ENCODE results near the gene SURF4. TPM values are rescaled to one million over a fixed set of nuclear protein-coding genes. Genes with fewer than 3 reads are reported as not detected.

SURF4 gene
- 271 and 325 TPM in 2 replicates for total RNA-seq

DNA sequence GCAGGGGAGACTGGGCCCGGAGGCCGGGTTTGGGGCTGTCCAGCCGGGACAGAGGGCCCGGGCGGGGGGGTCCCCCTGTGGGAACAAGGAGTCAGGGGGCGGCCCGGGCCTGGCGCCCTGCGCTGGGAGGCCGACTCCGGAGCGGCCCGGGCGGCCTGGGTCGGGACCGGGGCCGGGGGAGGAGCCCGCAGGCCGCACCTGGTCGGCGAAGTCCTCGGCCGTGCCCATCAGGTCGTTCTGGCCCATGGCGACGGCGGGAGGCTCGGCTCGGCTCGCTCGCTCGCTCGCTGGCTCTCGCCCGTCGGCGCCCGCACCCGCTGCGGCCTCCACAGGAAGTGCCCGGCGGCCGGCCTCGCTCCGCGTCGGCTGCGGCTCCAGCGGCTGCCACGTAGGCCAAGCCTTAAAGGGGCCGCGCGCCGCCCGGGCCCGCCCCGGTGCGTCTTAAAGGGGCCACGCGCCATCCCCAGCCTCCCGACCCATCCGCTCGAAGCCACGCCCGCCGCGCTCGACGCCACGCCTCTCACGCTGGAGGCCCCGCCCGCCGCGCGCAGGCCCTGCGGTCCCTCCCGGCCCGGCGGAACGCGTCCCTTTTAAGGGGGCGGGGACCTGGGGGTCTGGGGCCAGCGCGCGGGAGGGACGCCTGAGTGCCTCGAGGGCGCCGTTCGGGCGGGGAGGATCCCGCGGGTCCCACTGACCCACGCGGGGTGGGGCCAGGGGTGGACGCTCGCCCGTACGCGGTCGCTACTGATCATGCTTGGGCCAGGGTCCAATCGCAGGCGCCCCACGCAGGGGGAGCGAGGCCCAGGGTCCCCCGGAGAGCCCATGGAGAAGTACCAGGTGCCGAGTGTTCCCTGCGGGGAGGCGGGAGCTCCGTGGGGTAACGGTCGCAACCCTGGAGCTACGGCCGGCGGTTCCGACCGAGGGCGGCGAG is at the start of gene SURF4, which contains the start of gene STKLD1:
Gene SURF4, minus strand, starts transcription at position 337 of the 931 bp plus-strand sequence. Its CDS starts 91 bp downstream, at position 246.
Gene STKLD1, plus strand, starts transcription at position 643 of the 931 bp plus-strand sequence. Its CDS starts 108 bp downstream, at position 751.

DNA sequence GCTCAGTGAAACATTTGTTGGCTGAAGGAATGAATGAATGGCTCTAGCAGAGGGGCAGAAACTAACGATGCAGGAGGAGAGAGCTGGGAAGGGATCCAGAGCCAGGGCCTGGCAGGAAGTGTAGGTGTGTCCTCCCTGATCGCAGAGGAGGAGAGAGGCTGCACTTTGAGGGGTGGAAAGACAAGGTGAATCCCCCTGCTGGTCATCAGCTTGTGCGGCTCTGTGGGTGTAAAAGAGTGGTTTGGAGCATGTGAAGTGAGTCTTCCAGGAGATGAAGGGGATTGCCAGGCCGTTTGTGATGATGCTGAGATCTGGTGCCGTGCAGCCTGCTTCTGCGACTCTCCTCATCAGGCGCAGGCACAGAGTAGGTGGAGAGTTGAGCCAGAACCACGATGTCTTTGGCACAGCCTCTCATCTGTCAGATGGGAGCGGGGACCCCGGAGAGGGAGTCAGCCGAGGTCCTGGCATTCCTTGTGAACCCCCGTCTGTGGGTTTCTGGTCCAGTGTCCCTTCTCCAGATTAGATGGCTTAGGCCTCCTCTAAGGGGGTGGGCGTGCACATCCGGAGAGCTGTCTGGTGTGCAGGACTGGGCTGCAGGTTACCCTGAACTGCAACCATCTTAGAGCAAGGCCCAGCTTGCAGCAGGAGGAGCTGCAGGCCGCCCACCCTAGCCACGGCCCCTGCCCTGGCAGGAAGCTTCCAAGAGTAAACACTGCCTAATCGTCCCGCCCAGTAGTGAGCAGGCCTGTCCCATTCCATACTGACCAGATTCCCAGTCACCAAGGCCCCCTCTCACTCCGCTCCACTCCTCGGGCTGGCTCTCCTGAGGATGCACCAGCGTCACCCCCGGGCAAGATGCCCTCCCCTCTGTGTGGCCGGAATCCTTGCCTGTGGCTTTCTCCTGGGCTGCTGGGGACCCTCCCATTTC is 46.0 kb upstream of the SURF4 start, which contains the start of gene ADAMTS13:
Gene ADAMTS13, plus strand, starts transcription at position 753 of the 928 bp plus-strand sequence. Its CDS starts 77 bp downstream, at position 830.

DNA sequence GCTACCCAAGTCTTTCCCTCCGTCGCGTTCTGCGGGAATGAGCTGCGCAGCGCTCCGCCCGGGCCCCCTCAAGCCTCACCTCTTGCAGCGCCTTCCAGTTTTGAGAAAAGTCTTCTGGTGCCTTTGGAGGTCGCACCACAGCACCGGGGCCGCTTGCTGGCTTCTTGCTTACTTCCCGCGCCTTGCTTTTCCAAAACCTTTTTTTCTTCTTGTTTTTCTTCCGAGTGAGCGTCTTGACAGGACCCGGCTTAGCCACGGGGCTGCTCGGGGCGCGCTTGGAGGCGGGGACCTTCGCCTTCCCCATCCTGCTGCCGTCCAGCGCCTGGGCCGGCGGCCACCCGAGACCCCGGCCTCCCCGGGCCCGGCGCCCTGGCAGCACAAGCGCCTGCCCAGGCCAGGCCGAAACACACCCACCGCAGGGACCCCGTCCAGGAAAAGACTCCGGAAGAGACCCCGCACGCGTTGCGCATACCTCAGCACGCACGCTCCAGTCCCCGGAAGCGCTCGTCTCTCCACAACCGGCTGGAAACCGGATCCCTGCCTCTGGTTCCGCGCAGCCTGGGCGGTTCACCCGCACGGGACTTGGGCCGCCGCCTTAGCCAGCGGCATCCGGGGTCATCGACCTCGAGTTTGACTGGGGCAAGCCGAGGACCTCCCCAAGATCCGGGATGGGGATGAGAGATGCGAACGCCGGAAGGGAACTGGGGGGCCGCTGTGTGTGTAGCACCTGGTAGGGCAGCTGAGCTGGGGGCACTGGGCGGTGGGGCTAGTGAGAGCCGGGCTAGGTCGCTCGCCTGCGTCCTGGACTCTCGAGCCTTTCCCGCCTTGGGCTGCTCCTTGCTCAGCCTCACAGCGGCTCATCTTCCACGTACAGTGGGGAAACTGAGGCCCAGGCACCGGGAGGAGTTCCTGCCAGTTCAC is 41.9 kb upstream of the SURF4 start, which contains the start of gene REXO4:
Gene REXO4, minus strand, starts transcription at position 470 of the 921 bp plus-strand sequence. Its CDS starts 166 bp downstream, at position 304.

DNA sequence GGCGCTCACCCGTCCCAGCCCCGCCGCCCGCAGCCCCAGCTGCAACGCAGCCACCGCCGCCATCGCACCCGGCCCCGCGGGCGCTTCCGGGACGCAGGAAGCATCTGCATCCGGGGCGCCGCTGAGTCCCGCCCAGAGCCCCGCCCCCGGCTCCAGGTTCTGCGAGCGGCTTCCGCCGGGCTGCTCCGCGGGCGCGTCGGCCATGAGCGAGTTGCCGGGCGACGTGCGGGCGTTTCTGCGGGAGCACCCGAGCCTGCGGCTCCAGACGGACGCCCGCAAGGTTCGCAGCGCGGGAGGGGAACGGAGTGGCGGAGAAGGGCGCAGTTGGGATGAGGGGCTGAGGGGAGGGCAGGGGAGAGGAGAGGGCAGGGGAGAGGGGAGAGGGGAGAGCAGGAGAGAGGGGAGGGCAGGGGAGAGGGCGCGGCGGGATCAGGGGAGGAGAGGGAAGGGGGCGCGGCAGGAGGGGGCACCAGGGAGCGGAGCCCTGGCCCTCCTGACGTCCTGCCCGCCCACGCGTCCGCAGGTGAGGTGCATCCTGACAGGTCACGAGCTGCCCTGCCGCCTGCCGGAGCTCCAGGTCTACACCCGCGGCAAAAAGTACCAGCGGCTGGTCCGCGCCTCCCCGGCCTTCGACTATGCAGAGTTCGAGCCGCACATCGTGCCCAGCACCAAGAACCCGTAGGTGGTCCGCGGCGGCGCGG is 19.3 kb downstream of the SURF4 start, which contains the start of the genes SURF1 and SURF2:
Gene SURF1, minus strand, starts transcription at position 97 of the 701 bp plus-strand sequence. Its CDS starts 34 bp downstream, at position 63.
Gene SURF2, plus strand, starts transcription at position 160 of the 701 bp plus-strand sequence. Its CDS starts 43 bp downstream, at position 203.

DNA sequence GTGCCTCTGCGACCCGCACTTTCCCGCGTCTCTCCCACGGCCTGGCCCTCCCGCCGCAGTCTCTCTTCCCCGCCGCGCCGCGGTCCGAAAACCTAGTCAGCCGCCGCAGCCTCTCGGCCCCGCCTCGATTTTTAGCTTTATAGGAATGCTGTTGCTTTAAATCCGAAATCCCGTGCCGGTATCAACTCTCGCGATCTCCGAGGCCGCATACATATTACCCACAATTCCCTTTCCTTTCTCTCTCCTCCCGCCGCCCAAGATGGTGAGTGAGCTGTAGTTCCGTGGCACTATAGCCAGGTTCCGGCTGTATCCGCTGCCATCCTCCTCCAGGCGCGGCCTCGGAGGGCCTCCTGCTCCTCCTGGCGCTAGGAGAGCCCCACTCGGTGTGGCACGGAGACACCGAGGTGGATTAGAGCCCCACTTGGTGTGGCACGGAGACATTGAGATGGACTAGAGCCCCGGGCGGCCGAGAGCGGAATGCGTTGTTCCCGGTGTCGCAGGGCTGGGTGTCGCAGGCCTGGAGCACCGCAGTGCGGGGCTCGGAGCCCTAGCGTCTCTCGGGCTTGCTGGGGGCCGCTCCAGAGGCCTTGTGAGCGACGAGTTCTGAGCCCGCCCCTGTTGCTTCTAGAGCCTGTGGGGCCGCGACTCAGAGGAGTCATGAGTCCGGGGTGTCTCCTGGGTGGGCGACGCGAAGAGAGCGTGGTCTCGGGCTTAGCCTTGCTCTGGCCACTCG is 27.7 kb downstream of the SURF4 start, which contains the start of the genes MED22 and RPL7A:
Gene MED22, minus strand, starts transcription at position 147 of the 733 bp plus-strand sequence. CDS start 1,469 bp downstream, outside the sequence.
Gene RPL7A, plus strand, starts transcription at position 234 of the 733 bp plus-strand sequence. Its CDS starts 26 bp downstream, at position 260.

DNA sequence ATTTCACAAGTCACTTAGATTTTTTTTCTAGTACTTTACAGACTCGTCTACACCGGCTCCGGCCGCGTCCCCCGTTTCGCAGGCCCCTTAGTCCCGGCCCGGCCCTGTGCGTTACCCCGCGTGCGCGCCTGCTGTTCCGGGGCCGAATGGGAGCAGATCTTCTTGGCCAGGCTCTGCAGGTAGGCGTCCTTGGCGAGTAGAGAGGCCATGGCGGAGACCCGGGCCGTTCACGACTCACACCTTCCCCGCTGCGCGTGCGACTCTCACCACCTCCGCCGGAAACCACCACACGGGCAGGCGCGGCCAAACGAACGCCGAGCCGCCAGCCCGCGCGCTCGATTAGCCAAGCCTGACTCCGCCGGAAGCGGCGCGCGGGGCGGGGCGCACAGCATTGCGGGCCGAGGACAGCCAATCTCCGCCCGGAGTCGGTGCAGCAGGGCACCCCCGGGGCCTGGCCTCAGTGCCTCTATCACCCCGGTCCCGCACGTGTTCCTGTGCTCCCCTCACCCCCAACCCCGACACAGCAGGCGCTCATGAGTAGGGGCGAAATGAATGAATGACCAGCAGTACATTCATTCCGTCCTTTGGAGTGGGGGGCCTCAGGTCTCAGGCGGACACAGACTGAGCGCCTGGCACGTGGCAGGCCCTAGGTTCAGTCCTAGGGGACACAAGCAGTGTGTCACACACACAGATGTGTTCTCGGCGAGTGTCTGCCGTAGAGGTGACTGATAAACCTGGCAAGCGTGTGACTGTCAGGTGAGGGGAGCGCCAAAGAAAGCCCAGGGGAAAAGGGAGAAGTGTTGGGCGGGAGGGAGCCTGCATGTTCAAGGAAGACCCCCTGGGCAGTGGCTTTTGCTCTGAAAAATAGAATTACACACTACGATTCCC is 39.7 kb downstream of the SURF4 start, which contains the start of gene SURF6:
Gene SURF6, minus strand, starts transcription at position 265 of the 888 bp plus-strand sequence. Its CDS starts 56 bp downstream, at position 209.

Small RNAs within 50 kb of the gene (small RNA-seq; reads per million reads assigned to genes)
- not detected for gene RF00019
- gene SNORD24: not detected
- gene SNORD36A: not detected
- gene SNORD36B: not detected
- gene SNORD36C: not detected

Other genes with a start within 250 kb of the SURF4 start
- gene GBGT1, start 212.1 kb downstream of the SURF4 start, total RNA-seq: 12.5 and 14.1 TPM in 2 replicates
- not detected in 2 replicates for gene OBP2B, start 166.8 kb downstream of the SURF4 start, total RNA-seq
- 0.13 and 0.22 TPM in 2 replicates for gene ABO, start 100.9 kb downstream of the SURF4 start, total RNA-seq
- gene SURF6, start 39.9 kb downstream of the SURF4 start, total RNA-seq: 11.0 and 11.3 TPM in 2 replicates
- 13.8 and 19.4 TPM in 2 replicates for gene MED22, start 27.9 kb downstream of the SURF4 start, total RNA-seq
- 2,011 and 2,560 TPM in 2 replicates for gene RPL7A, start 27.8 kb downstream of the SURF4 start, total RNA-seq
- 11.3 and 21.5 TPM in 2 replicates for gene SURF1, start 19.6 kb downstream of the SURF4 start, total RNA-seq
- gene SURF2, start 19.5 kb downstream of the SURF4 start, total RNA-seq: 10.6 and 14.2 TPM in 2 replicates
- gene STKLD1, start 306 bp upstream of the SURF4 start, total RNA-seq: 0.57 and 3.1 TPM in 2 replicates
- gene REXO4, start 42.0 kb upstream of the SURF4 start, total RNA-seq: 18.9 and 24.6 TPM in 2 replicates
- gene ADAMTS13, start 46.3 kb upstream of the SURF4 start, total RNA-seq: 0.53 and 0.57 TPM in 2 replicates
- 3.0 and 4.9 TPM in 2 replicates for gene CACFD1, start 83.9 kb upstream of the SURF4 start, total RNA-seq
- gene SLC2A6, start 103.0 kb upstream of the SURF4 start, total RNA-seq: 19.0 and 33.8 TPM in 2 replicates
- not detected in 2 replicates for gene MYMK, start 148.9 kb upstream of the SURF4 start, total RNA-seq
- gene ADAMTSL2, start 158.6 kb upstream of the SURF4 start, total RNA-seq: not detected in 2 replicates
- gene FAM163B, start 233.3 kb upstream of the SURF4 start, total RNA-seq: not detected in 2 replicates

Data from thoracic aorta endothelial cell (primary cell).